ENCODE data around the gene CNNM3.
"Not testable (repeated sequence)": the region's sequence is repeated elsewhere in the genome, so short reads cannot be mapped to it uniquely, and the experiment has no call there.

Gene CNNM3

DNA sequence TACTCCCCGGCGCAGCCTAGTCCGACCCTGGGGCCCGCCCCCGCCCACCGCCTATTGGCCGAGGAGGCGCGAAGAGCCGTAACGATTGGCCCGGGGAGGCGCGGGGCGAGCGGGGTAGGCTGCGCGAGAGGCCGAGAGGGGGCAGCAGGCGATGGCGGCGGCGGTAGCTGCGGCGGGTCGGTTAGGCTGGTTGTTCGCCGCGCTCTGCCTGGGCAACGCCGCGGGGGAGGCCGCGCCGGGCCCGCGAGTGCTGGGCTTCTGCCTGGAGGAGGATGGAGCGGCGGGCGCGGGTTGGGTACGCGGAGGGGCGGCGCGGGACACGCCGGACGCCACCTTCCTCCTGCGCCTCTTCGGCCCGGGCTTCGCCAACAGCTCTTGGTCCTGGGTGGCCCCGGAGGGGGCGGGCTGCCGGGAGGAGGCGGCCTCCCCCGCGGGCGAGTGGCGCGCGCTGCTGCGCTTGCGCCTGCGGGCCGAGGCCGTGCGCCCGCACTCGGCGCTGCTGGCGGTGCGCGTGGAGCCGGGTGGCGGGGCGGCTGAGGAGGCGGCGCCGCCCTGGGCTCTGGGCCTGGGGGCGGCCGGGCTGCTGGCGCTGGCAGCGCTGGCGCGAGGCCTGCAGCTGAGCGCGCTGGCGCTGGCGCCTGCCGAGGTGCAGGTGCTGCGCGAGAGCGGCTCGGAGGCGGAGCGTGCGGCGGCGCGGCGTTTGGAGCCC lies at the start of gene CNNM3:
CNNM3 (plus strand) TSS at position 142 of the 709 bp plus-strand sequence; CDS start at position 152, 10 bp downstream.
- peak; percentile 97 for DNase-seq

DNA sequence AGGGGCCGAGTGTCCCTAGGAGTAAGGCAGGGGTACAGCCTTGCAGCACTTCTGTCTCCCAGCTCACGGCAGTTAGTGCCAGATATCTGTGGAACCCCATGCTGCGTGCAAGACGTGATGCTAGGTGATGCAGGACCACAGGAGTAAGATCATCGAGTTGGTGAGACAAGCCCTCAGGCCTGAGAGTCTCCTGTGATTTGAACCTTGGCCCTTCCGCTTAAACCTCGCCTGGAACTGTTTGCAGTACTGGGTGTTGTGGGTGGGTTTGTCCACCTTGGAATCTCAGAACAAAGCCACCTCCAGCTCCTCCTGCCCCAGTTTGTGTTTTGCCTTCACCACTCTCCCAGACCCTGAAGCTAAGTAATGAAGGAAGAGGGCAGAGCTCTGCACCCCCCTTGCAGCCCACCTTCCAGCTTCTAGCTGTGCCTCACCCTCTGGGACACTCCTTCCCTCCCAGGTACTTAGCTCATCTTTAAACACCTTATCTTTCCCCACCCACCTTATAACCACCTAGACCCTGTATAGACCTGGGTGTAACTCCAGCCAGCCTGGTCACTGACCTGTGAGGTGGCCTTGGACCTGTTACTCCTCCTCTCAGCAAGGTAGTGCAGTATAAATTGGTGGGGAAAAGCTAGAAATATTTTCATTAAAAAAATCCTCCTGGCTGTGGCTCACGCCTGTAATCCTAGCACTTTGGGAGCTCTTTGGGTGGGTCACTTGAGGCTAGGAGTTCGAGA lies 48.8 kb upstream of the CNNM3 start:
- no peak for DNase-seq

GRCh38 chr2:96768083-96768561 lies 47.9 kb upstream of the CNNM3 start:
- DNase-seq, result no peak

DNA sequence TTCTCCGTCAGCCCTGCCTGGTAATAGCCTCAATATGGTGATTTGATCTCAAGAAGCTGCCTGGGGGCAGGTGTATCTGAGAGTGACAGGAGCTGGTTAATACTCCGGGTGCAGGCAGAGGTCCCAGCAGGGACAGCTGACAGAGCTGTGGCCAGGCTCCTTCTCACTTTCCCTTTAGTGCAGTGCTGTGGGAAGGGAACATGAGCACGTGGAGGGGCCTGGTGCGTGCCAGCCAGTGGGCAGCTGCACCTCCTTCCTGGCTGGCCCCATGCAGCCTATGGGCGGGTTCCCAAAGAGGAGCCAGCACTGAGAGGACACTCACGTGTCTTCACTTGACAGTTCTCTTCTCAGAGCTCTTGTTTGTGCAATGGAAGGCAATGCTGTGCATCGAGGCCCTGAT lies 46.3 kb upstream of the CNNM3 start:
- DNase-seq, result no peak

DNA sequence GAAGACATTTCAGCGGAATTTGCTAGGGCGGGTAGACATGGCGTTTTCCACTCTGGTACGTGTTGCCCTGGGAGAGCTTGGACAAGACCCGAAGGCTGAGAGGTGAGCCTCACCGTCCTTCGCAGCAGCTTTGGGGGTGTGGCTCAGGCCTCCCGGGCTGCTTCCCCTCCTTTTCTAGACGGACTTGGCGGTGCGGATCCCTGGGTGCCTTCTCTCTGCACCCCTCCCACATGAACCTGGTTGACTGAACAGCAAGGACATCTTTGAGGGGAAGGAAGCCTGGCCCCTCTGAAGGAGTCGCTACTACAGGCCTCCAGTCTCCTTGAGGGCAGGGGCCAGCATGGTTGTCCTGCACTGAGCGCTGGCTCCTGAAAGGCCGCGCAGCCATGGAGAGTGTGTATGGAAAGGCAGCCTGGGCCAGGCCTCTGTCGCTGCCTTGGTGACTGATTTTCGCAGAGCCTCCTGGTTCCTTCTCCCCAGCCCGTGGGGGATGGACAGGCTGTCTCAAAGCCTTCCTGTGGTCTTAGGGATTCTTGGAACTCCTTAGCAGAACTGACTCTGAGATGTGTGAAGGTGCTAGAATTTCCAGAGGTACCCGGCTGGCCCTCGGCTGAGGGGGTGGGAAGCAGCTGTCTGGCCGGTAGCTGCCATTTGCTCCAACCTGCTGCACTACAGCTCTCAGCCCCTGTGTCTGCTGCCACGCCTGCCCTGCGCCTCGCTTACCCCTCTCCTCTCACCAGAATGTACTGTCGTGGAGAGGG lies 45.4 kb upstream of the CNNM3 start:
- no peak for DNase-seq

GRCh38 chr2:96771796-96772618 lies 44.1 kb upstream of the CNNM3 start:
- DNase-seq, result no peak

DNA sequence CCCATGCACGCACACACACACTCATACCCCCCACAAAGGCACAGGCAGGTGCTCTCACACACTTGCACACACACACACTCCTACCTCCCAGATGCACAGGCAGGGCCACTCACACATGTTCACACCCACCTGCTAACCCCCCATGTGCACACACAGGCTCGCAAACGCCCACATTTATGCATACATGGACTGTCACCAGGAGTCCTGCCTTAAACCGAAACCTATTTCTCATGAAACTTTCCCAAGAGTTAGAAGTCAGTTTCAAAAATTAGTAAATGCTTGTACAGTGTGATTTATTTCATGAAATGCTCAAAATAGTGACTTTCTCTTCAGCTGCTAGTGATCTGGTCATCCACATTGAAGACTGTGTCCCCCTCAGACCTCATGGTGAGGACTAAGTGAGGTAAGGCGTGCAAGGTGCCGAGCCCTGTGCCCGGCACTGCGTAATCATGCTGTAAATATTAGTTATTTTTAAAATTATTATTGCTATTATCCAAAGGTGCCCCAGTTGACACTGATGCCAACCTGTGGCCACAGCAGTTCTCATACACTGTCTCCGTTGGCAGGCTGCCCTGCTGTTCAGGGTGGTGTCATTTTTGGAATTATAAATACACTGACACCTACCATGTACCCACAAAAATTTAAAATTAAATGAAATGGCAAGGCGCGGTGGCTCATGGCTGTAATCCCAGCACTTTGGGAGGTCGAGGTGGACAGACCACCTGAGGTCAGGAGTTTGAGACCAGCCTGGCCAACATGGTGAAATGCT lies 43.0 kb upstream of the CNNM3 start:
- no peak for DNase-seq

GRCh38 chr2:96773922-96774321 lies 42.1 kb upstream of the CNNM3 start:
- peak; percentile 51 for DNase-seq

DNA sequence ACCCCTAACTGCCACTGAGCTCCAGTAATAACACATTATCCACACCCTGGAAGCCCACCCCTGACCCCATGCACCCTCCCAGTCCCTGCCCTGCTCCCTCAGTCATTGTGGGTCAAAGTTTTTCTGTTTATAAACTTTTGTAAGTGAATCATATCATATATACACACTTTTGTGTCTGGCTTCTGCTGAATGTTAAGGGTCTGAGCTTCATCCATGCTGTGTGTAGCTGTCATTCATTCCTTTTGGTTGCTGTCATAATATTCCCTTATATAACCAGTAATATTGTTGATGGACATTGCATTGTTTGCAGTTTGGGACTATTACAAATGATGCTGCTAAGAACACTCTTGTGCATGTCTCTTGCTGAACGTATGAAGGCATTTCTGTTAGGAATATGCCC lies 40.9 kb upstream of the CNNM3 start:
- DNase-seq, result no peak

DNA sequence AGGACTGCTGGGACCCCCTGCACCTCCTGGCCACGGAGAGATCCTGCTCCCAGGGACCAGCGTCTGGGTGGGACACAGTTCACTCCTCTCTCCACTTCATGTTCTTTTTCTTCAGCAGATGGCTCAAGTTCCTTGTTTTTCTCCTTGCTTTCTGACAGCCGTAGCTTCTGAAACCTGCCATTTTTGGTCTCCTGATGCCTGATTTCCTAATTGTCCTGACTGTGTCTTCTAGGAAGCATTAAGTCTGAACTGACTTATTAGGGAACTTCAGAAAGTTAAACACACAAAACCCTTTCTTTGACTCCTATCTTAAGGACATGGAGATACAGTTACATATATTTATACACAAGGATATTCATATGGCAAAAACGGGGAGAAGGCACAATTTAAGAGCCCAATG lies 32.7 kb upstream of the CNNM3 start:
- no peak for DNase-seq

GRCh38 chr2:96787411-96787810 lies 28.7 kb upstream of the CNNM3 start:
- no peak for DNase-seq

DNA sequence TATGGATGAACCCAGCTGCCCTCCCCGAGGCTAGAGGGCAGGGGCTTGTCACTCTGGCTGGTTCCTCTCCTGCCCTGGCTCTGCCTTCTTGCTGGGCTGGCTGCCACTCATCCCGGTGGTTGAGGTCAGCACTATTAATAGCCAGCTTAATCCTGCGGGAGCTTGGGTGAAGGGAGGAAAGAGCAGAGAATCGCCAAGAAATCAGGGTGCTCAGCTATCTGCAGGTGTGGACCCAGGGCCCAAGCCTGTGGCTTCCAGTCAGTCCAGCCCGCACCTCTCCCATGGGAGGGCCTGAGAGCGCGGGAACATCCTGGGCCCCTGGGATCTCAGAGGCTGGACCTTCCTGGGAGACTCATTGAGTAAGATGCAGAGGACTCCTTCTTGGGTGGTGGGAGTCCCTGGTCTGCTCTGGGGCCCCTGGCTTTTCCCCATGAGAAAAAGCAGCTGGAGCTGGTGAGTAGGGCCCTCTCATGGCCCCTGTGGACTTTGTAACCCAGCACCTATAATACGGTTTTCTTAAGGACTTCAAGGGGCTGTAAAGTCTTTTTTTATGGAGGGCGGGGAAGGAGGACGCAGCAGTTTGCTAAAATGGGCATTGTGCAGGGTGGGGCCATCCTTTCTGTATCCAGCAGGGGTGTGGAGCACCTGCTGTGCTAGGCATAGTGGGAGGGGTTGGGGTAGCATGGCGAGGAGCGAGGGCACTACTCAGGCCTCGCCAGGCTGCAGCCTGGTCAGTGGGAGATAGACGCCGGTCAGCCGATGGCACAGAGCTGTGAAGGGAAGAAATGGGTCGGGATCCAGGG lies 27.4 kb upstream of the CNNM3 start:
- no peak for DNase-seq

GRCh38 chr2:96789245-96789617 lies 26.8 kb upstream of the CNNM3 start:
- no peak for DNase-seq

- no peak for DNase-seq
These were observed 23.0 kb upstream of the CNNM3 start for GRCh38 chr2:96792772-96793749.

DNA sequence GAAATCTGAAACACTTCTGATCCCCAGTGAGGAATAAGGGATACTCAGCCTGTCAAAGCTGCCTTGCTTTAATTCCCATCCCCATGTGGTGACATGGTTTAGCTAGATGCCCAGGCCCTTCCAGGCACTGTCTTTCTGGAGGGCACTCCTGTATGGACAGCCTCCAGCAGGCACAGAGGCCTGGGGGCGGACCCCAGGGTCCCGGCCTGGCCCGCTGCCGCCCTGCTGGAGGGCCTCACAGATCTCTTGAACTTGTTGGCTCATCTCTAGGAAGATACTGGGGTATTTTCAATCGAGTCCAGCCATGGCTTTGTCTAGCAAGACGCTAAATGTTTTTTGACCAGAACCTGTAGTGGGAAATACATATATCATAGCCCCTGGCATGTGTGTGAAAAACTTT lies 21.0 kb upstream of the CNNM3 start:
- no peak for DNase-seq

DNA sequence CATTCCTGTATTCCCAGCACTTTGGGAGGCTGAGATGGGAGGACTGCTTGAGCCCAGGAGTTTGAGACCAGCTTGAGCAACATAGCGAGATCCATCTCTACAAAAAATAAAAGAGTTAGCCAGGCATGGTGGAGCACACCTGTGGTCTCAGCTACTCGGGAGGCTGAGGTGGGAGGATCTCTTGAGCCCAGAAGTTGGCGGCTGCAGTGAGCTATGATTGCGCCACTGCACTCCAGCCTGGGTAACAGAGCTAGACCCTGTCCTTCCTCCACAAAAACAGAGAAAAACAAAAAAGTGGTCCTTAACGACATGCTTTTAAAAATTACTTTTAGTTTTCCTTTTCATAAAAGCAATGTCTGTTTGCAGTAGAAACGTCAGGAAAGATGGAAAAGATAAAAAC lies 19.6 kb upstream of the CNNM3 start:
- DNase-seq, result not testable (repeated sequence)

DNA sequence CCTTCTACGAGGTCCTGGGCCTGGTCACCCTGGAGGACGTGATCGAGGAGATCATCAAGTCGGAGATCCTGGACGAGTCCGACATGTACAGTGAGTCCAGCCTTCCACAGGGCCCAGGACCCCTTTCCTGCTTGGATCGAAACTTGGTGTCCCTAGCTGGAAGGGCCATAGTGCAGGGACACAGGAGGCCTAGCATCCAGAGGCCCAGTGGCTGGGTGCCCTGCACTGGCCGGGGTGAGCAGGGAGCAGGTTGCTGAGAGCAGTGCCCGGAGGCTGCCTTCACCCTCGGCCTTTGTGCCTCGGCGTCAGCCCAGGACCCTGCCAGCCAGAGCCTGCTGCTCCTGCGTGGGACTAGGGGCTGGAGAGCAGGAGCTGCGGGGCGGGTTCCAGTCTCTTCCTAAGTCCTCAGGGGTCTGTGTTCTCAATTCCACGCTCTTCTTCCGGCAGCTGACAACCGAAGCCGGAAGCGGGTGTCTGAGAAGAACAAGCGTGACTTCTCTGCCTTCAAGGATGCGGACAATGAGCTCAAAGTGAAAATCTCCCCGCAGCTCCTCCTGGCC lies 18.9 kb upstream of the CNNM3 start:
- DNase-seq, result no peak

GRCh38 chr2:96798733-96799622 lies 17.1 kb upstream of the CNNM3 start:
- no peak for DNase-seq

DNA sequence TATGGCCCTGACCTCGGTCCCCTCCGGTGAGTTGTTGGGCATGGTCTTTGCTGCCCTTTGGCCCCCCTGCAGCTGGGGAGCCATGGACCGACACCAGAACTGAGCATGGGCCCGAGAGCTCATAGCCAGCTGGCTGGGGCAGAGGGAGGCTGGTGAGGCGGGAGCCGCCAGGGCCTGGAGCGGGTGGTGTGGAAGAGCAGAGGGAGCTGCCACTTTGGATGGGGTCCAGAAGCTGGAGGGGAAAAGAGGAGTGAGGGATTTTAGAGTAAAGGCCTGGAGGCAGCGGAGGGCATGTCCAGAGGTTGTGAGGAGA lies 16.5 kb upstream of the CNNM3 start:
- no peak for DNase-seq

Data from activated T-cell treated with anti-CD3 and anti-CD28 coated beads, Interleukin-2, amount 50 U/mL, for 1 hour (primary cell).